LNCaP clone FGC (cell line): ENCODE measurements around the gene MAU2.

Experiments used
- DNase-seq: peaks from one replicate; pipeline ENCODE4 v3.0.0-alpha.2; 2011; ENCODE audit warnings: low read depth
- H3K4me3 ChIP-seq: 2 replicates; pipeline ENCODE4 v1.5.1; 2011; ENCODE audit warnings: mild to moderate bottlenecking, low read depth, low read length, control low read depth
- CTCF ChIP-seq: IDR thresholded peaks from 2 replicates; pipeline ENCODE4 v1.5.1; 2012; ENCODE audit warnings: mild to moderate bottlenecking; ENCODE audit not compliant: control insufficient read depth, insufficient read depth; ENCODE audit errors: extremely low read depth

The MAU2 gene

DNA sequence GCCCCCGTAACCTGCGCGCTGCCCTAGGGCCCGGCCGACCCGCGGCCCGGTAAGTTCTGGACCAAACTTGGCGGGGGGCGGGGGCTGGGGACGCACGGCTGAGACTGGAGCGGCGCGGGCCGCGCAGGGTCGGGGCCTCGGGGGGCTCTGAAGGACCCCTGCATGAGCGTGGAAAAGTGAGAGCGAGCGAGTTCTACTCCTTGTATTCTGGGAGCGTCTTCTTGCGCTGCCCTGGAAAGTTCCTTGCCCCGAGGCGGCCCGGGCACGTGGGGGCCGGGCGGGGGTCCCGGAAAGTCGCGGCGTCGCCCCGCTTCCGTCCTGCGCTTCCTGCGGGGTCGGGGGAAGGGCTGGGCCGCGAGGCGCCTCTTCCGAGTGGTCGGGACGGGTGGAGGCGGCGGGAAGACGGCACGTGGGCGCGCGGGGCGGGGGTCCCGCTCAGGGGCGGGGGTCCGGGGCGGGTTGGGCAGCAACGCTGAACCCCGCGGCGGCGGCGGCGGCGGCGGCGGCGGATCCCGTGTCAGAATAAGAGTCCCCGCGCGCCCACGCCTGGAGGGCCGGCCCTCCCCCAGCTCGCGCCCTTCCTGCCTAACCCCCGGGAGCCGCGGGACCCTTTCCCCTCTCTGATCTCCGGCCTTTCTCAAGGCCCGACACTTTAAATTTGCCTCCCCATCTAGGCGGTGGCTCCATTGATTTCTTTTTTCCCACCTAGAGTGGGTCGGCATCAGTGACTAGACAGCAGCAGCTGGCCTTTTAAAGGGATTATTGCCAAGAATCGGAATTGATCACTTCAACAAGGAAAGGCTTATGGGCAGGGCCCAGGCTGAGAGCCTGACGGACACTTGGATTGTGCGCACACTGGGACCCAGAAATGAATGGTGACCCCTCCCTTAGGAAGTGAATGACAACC is 85.6 kb downstream of the MAU2 start:
- DNase-seq, result peak; percentile 36
- no peak for TF ChIP-seq CTCF
- peak overlapping the region; percentile 68 for H3K4me3 ChIP-seq

- peak; percentile 58 for TF ChIP-seq CTCF
- DNase-seq, result peak; percentile 25
- peak overlapping the region; percentile 68 for H3K4me3 ChIP-seq
Measured at GRCh38 chr19:19406878-19407632, 86.4 kb downstream of the MAU2 start.

DNA sequence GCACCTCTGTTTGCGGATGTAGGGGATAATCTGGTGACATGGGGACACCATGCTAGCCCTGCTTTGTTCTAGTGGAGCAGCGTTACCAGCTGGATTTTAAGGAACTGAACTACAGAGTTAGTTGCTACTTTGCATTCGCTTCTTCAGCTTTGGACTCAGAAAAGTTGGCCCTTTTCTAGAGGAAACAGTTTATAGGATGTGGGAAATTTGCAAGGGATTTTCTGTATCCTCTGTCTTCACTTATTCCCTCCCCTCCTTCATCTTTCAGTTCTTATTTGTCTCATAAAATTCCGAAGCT is 87.0 kb downstream of the MAU2 start:
- no peak for TF ChIP-seq CTCF
- no peak overlapping the region for H3K4me3 ChIP-seq
- DNase-seq, result no peak
